SK-N-MC (cell line): ENCODE results near the gene FBXL7.

Experiments used
- DNase-seq: peaks from one replicate; pipeline ENCODE4 v3.0.0-alpha.2; 2011; ENCODE audit warnings: low read depth, low spot score
- H3K27ac ChIP-seq: fragments of 200-600 bp; sonication (generic); 2 replicates; pipeline ENCODE4 v1.5.1; 2016; ENCODE audit warnings: mixed run types
- H3K36me3 ChIP-seq: fragments of 200-600 bp; sonication (generic); 2 replicates; pipeline ENCODE4 v1.6.1; 2017; ENCODE audit warnings: antibody characterized with exemption, low read length, mixed read lengths; ENCODE audit not compliant: insufficient read depth
- H3K4me3 ChIP-seq: fragments of 200-600 bp; sonication (generic); 2 replicates; pipeline ENCODE4 v1.5.1; 2016
- H3K9ac ChIP-seq: fragments of 200-600 bp; sonication (generic); 2 replicates; pipeline ENCODE4 v1.8.0; 2017; ENCODE audit warnings: mixed run types, mixed read lengths; ENCODE audit not compliant: insufficient read length
- H3K9me3 ChIP-seq: fragments of 200-600 bp; sonication (generic); 2 replicates; pipeline ENCODE4 v1.6.1; 2017; ENCODE audit warnings: low read depth, mild to moderate bottlenecking, antibody characterized with exemption, low read length, moderate library complexity, mixed read lengths
- EZH2 ChIP-seq: fragments of 200-600 bp; sonication (generic); IDR thresholded peaks from one replicate; pipeline ENCODE4 v1.6.1; 2017; ENCODE audit warnings: antibody characterized with exemption
- FOXP2 ChIP-seq: optimal IDR thresholded peaks from 2 replicates; pipeline ENCODE3; 2011; ENCODE audit warnings: mild to moderate bottlenecking, moderate library complexity; ENCODE audit not compliant: insufficient read depth; ENCODE audit errors: extremely low read length, control extremely low read depth
- POLR2AphosphoS5 ChIP-seq: IDR thresholded peaks from 2 replicates; pipeline ENCODE4 v1.6.1; 2012; ENCODE audit warnings: mild to moderate bottlenecking, low read depth, low read length, borderline replicate concordance

Gene FBXL7

DNA sequence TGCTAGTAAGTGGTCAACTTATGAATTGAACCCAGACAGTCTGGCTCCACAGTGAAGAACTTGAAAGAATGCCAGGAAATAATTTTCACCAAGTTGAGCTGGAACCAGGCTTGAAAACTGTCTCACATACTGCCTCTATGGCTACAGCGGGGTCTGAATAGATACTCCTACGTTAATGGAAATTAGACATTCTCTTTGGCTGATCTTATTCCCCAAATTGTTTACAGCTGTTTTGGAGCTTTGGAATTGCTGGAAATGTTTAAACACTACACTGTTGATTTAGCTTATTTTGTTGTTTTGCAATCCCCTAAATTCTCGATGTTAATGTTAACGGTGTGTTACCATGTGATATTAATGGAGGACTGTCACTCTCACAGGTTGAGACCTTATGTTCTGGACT lies 146.4 kb downstream of the FBXL7 start:
- H3K9ac ChIP-seq: no peak overlapping the region
- H3K9me3 ChIP-seq: no peaks in the 10 kb centered on the region
- no peak overlapping the region for H3K4me3 ChIP-seq
- DNase-seq: no peak
- no peak for TF ChIP-seq POLR2AphosphoS5
- TF ChIP-seq EZH2: no peak
- TF ChIP-seq FOXP2: no peak
- H3K36me3 ChIP-seq: no peaks in the 10 kb centered on the region
- H3K27ac ChIP-seq: no peak overlapping the region

GRCh38 chr5:15647251-15647650 lies 147.3 kb downstream of the FBXL7 start:
- DNase-seq: no peak
- H3K4me3 ChIP-seq: no peak overlapping the region
- no peak for TF ChIP-seq EZH2
- no peak for TF ChIP-seq FOXP2
- no peak for TF ChIP-seq POLR2AphosphoS5
- no peaks in the 10 kb centered on the region for H3K36me3 ChIP-seq
- H3K27ac ChIP-seq: no peak overlapping the region
- H3K9ac ChIP-seq: no peak overlapping the region
- H3K9me3 ChIP-seq: no peaks in the 10 kb centered on the region

DNA sequence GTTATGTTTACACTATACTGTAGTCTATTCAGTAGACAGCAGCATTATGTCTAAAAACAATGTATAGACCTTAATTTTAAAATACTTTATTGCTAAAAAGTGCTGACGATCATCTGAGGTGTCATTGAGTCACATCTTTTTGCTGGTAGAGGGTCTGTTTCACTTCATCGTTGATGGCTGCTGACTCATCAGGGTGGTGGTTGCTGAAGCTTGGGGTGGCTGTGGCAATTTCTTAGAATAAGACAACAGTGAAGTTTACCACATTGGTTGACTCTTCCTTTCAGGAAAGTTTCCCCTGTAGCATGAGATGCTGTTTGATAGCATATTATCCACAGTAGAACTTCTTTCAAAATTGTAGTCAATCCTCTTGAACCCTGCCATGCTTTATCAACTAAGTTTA lies 150.3 kb downstream of the FBXL7 start:
- no peak overlapping the region for H3K4me3 ChIP-seq
- no peak overlapping the region for H3K9ac ChIP-seq
- TF ChIP-seq EZH2 (no peak), FOXP2 (no peak), POLR2AphosphoS5 (no peak)
- no peaks in the 10 kb centered on the region for H3K36me3 ChIP-seq
- H3K27ac ChIP-seq: no peak overlapping the region
- no peaks in the 10 kb centered on the region for H3K9me3 ChIP-seq
- no peak for DNase-seq

DNA sequence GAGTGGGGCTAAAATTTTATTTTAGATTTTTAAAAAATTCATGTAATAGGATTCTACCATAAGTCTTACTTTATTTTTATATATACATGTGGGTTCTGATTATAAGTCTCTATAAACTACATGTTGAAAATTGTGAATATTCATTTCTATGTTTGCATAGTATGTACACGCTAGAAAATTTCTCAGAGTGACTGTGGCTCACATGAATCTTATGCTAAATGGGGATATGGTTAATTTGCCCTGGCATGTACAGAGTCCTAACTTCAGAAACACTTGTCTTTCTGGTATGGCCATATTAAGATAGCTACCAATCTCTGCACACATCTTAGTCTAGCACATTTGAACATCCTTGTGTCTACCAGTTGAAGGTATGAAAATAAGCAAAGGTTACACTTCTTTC lies 154.8 kb downstream of the FBXL7 start:
- Histone ChIP-seq H3K4me3 (no peak overlapping the region), H3K9me3 (no peaks in the 10 kb centered on the region), H3K27ac (no peak overlapping the region), H3K36me3 (no peaks in the 10 kb centered on the region), H3K9ac (no peak overlapping the region)
- no peak for TF ChIP-seq POLR2AphosphoS5
- TF ChIP-seq FOXP2: no peak
- TF ChIP-seq EZH2: no peak
- DNase-seq: no peak

DNA sequence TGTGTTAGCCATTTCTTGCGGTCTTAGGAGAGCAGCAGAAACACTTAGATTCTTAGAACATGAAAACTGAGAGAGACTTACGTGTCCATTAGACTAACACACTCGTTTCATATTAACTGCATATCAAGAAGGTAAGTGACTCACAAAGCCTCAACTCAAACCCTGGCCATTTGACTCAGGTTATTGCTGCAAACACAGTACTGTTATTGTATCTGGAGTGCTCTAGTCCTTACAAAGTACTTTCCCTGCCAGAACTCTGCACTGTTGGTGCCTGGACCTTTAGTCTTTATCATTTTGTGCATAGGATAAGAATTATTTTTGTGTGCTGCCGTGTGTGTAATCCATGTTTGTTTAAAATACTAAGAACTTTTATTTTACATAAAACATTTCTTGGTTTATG lies 155.7 kb downstream of the FBXL7 start:
- Histone ChIP-seq H3K27ac (no peak overlapping the region), H3K36me3 (no peaks in the 10 kb centered on the region), H3K4me3 (no peak overlapping the region), H3K9me3 (no peaks in the 10 kb centered on the region), H3K9ac (no peak overlapping the region)
- DNase-seq: no peak
- TF ChIP-seq POLR2AphosphoS5 (no peak), EZH2 (no peak), FOXP2 (no peak)

DNA sequence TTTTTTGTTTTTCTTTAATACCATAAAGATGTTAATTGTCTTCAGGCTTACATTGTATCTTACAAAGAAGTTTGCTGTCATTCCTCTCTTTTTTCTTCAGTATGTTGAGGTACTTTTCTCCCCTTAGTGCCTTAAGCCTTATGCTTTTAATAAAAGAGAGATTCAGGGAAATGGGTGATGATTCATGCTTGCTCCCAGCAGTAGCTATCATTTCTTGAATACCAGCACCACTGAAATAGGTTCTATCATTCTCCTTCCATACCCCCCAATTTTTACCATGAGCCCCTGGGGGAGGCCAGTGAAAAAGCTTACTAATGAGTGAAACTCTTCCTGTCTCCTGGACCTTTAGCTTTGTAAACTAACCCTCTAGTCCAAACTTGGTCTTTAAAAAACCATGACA lies 165.0 kb downstream of the FBXL7 start:
- no peak for DNase-seq
- Histone ChIP-seq H3K27ac (no peak overlapping the region), H3K9ac (no peak overlapping the region), H3K9me3 (no peaks in the 10 kb centered on the region), H3K4me3 (no peak overlapping the region), H3K36me3 (no peaks in the 10 kb centered on the region)
- TF ChIP-seq EZH2: no peak
- no peak for TF ChIP-seq FOXP2
- TF ChIP-seq POLR2AphosphoS5: no peak

DNA sequence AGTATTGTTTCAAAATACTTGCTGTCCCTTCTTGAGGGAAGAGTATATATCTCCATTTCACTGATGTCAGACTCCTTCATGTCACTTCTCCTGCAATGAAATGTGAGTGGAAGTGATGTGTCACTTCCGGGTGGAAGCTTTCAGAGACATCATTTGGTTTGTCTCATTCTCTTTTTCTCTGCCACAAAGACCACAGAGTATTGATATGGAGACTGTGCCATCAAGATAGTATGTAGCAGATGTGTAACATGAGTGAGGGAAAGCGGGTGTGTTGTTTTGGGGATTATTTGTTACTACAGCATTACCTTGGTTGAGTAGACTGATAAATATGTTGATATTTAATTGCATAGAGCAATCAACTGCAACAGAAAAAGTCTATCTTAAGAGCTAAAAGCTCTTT lies 169.8 kb downstream of the FBXL7 start:
- TF ChIP-seq EZH2 (no peak), FOXP2 (no peak), POLR2AphosphoS5 (no peak)
- Histone ChIP-seq H3K9me3 (no peaks in the 10 kb centered on the region), H3K27ac (no peak overlapping the region), H3K9ac (no peak overlapping the region), H3K36me3 (no peaks in the 10 kb centered on the region), H3K4me3 (no peak overlapping the region)
- DNase-seq: no peak

DNA sequence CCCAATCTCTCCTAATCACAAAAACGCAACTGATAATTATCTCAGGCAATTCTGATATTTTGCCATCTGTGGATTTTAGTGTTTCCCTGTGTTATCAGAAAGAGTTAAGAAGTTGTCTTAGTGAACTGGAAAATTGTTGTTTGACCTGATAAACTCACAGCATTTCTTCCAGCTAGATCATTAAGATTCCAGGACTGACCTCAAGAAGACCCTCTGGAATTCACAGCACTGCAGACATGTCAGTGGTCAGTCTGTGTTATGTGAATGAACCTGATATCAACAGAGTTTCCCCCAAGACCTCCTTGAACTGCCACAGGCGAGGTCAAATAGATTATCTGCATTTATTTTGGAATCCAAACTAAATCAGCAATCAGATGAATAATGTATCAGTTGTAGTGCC lies 174.7 kb downstream of the FBXL7 start:
- H3K27ac ChIP-seq: no peak overlapping the region
- H3K36me3 ChIP-seq: no peaks in the 10 kb centered on the region
- no peaks in the 10 kb centered on the region for H3K9me3 ChIP-seq
- H3K9ac ChIP-seq: no peak overlapping the region
- no peak for DNase-seq
- H3K4me3 ChIP-seq: no peak overlapping the region
- TF ChIP-seq FOXP2 (no peak), EZH2 (no peak), POLR2AphosphoS5 (no peak)

GRCh38 chr5:15676591-15676990 lies 176.6 kb downstream of the FBXL7 start:
- no peaks in the 10 kb centered on the region for H3K9me3 ChIP-seq
- H3K9ac ChIP-seq: no peak overlapping the region
- no peak for DNase-seq
- H3K4me3 ChIP-seq: no peak overlapping the region
- no peaks in the 10 kb centered on the region for H3K36me3 ChIP-seq
- H3K27ac ChIP-seq: no peak overlapping the region
- no peak for TF ChIP-seq POLR2AphosphoS5
- no peak for TF ChIP-seq FOXP2
- no peak for TF ChIP-seq EZH2
